ENCODE results near the gene CLIC3. TPM values are rescaled to one million over a fixed set of nuclear protein-coding genes. Genes with fewer than 3 reads are reported as not detected.

The CLIC3 gene
- total RNA-seq, 1 experiment from 2014 or later: 6.2 TPM

GRCh38 chr9:136984464-136985026 lies 11.8 kb downstream of the CLIC3 start:
- H3K4me1 ChIP-seq (ENCODE audit: control insufficient read depth, insufficient read depth, low read length): no peaks in the 10 kb centered on the region
- in situ Hi-C loops (cut with HindIII; ENCODE audit: low pct_unique_long_range_greater_than_20kb, low sequenced_read_pairs): no loop called here
- DNase-seq (ENCODE audit: low read depth, low spot score) (no peak), ATAC-seq (no peak)
- ChIA-PET CTCF (interaction anchor here (0.6 kb wide), 1 partner anchor 51 kb away, joined by 5 read pairs; no protein-coding TSS in a partner anchor), POLR2A (no interaction called here)
- intact Hi-C loops (cut with micrococcal nuclease; ENCODE audit: unreplicated experiment): no loop called here
- H3K36me3 ChIP-seq (ENCODE audit: control insufficient read depth, insufficient read depth, low read length): no peaks in the 10 kb centered on the region
- no peaks in the 10 kb centered on the region for H3K9me3 ChIP-seq (ENCODE audit: control insufficient read depth, insufficient read depth, low read depth, low read length)
- no TSS peak for BruUV-seq (replicated peaks)
- H3K27me3 ChIP-seq (ENCODE audit: control insufficient read depth, insufficient read depth, low read length): no peaks in the 10 kb centered on the region
- H3K27ac ChIP-seq (ENCODE audit: low read length): no peak overlapping the region
- no peak overlapping the region for H3K4me3 ChIP-seq (ENCODE audit: low read depth in 2 of 2, low read length in 2 of 2)
- TF ChIP-seq TCF7L2 (IDR thresholded peaks at IDR 0.05; ENCODE audit: low read depth, low read length) (no peak), POLR2AphosphoS5 (IDR thresholded peaks at IDR 0.05; ENCODE audit: low read depth, low read length) (no peak)
- TF ChIP-seq, protein P1, sequence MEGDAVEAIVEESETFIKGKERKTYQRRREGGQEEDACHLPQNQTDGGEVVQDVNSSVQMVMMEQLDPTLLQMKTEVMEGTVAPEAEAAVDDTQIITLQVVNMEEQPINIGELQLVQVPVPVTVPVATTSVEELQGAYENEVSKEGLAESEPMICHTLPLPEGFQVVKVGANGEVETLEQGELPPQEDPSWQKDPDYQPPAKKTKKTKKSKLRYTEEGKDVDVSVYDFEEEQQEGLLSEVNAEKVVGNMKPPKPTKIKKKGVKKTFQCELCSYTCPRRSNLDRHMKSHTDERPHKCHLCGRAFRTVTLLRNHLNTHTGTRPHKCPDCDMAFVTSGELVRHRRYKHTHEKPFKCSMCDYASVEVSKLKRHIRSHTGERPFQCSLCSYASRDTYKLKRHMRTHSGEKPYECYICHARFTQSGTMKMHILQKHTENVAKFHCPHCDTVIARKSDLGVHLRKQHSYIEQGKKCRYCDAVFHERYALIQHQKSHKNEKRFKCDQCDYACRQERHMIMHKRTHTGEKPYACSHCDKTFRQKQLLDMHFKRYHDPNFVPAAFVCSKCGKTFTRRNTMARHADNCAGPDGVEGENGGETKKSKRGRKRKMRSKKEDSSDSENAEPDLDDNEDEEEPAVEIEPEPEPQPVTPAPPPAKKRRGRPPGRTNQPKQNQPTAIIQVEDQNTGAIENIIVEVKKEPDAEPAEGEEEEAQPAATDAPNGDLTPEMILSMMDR (IDR thresholded peaks at IDR 0.05): no peak
- TF ChIP-seq, protein P2, sequence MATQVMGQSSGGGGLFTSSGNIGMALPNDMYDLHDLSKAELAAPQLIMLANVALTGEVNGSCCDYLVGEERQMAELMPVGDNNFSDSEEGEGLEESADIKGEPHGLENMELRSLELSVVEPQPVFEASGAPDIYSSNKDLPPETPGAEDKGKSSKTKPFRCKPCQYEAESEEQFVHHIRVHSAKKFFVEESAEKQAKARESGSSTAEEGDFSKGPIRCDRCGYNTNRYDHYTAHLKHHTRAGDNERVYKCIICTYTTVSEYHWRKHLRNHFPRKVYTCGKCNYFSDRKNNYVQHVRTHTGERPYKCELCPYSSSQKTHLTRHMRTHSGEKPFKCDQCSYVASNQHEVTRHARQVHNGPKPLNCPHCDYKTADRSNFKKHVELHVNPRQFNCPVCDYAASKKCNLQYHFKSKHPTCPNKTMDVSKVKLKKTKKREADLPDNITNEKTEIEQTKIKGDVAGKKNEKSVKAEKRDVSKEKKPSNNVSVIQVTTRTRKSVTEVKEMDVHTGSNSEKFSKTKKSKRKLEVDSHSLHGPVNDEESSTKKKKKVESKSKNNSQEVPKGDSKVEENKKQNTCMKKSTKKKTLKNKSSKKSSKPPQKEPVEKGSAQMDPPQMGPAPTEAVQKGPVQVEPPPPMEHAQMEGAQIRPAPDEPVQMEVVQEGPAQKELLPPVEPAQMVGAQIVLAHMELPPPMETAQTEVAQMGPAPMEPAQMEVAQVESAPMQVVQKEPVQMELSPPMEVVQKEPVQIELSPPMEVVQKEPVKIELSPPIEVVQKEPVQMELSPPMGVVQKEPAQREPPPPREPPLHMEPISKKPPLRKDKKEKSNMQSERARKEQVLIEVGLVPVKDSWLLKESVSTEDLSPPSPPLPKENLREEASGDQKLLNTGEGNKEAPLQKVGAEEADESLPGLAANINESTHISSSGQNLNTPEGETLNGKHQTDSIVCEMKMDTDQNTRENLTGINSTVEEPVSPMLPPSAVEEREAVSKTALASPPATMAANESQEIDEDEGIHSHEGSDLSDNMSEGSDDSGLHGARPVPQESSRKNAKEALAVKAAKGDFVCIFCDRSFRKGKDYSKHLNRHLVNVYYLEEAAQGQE (IDR thresholded peaks at IDR 0.05; ENCODE audit: insufficient read depth in 1 of 2, low read depth in 2 of 2, low read length in 1 of 2): no peak

DNA sequence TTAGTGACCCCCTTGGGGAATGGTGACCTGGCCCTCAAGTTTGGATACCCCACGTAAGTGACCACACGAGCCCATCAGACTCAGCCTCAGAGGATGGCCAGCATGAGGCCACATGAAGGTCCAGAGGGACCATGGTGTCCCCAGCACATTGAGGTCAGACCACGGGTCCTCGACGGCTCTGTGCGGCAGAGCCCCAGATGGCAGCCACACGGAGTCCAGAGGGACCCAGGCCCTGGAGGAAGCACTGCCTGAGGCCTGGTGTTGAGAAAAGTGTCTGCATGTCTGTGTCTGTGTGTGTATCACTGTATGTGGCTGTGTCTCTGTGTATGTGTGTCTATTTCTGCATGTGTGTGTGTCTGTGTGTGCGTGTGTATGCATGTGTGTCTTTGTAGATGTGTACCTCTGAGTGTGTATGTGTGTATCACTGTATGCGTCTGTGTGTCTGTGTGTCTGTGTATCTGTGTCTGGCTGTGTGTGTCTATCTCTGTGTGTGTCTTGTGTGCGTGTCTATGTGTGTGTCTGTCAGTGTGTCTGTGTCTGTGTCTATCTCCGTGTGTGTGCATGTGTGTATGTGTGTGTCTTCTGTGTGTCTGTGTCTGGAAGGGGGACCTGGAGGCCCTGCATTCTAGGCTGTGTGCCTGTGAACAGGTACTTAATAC lies 12.6 kb downstream of the CLIC3 start:
- no peaks in the 10 kb centered on the region for H3K4me1 ChIP-seq (ENCODE audit: control insufficient read depth, insufficient read depth, low read length)
- in situ Hi-C loops (cut with HindIII; ENCODE audit: low pct_unique_long_range_greater_than_20kb, low sequenced_read_pairs) (no loop called here), intact Hi-C loops (cut with micrococcal nuclease; ENCODE audit: unreplicated experiment) (no loop called here)
- H3K27ac ChIP-seq (ENCODE audit: low read length): no peak overlapping the region
- no peaks in the 10 kb centered on the region for H3K9me3 ChIP-seq (ENCODE audit: control insufficient read depth, insufficient read depth, low read depth, low read length)
- no peaks in the 10 kb centered on the region for H3K27me3 ChIP-seq (ENCODE audit: control insufficient read depth, insufficient read depth, low read length)
- ATAC-seq: no peak
- TF ChIP-seq, protein P1 (IDR thresholded peaks at IDR 0.05): no peak
- TF ChIP-seq TCF7L2 (IDR thresholded peaks at IDR 0.05; ENCODE audit: low read depth, low read length): no peak
- TF ChIP-seq, protein P2 (IDR thresholded peaks at IDR 0.05; ENCODE audit: insufficient read depth in 1 of 2, low read depth in 2 of 2, low read length in 1 of 2): no peak
- TF ChIP-seq POLR2AphosphoS5 (IDR thresholded peaks at IDR 0.05; ENCODE audit: low read depth, low read length): no peak
- TF ChIP-seq SIN3A (IDR thresholded peaks at IDR 0.05; ENCODE audit: borderline replicate concordance, insufficient read depth, low read depth, low read length): no peak
- H3K36me3 ChIP-seq (ENCODE audit: control insufficient read depth, insufficient read depth, low read length): no peaks in the 10 kb centered on the region
- no peak overlapping the region for H3K4me3 ChIP-seq (ENCODE audit: low read depth in 2 of 2, low read length in 2 of 2)
- BruUV-seq (replicated peaks): no TSS peak
- ChIA-PET POLR2A (no interaction called here), CTCF (no interaction called here)
- DNase-seq (ENCODE audit: low read depth, low spot score): no peak
